Activated naive CD4-positive, alpha-beta T cell (primary cell): Measurements from ENCODE around the gene PXYLP1.
"Not testable (repeated sequence)": the region's sequence is repeated elsewhere in the genome, so short reads cannot be mapped to it uniquely, and the experiment has no call there.

ENCODE experiments used
- DNase-seq, 4 experiments: peaks; one replicate each; lab custom pipeline; 2025; lab: John Stamatoyannopoulos, UW

PXYLP1 gene

DNA sequence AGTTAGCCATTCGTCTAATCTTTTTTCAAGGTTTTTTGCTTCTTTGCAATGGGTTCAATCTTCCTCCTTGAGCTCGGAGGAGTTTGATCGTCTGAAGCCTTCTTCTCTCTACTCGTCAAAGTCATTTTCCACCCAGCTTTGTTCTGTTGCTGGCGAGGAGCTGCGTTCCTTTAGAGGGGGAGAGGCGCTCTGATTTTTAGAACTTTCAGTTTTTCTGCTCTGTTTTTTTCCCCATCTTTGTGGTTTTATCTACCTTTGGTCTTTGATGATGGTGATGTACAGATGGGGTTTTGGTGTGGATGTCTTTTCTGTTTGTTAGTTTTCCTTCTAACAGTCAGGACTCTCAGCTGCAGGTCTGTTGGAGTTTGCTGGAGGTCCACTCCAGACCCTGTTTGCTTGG lies 68.8 kb downstream of the PXYLP1 start:
- not testable (repeated sequence) for DNase-seq

DNA sequence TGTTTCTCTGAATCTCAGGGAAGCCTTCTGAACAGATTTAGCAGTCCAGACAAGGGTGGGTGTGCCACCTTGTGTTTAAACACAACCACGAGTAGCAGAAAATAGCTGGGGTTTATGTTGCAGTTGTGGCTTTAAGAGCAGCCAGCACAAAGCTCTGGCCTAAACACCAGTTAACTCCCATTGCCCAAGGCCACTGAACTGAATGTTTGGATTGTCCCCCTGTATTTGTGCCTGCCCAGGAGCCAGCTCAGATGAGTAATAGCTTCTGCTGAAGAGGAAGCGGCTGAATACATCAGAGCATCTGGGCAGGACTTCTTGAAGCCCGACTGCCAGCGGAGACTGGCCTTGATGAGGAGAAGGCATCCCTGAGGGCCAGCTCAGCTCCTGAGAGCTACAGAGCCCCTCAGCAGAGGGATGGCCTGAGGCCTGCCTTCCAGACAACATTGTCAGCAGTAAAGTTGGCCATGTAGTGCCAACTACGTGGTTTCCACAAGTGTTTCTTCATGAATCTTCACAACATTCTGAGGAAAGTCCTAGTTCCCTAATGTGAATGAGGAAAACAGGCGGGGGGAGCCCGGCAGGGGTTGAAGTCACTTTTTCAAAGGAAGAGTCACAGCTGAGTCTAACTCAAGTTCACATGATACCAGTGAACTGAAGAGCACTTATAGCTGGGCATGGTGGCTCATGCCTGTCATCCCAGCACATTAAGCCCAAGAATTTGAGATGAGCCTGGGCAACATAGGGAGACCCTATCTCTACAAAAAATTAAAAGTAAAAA lies 70.9 kb downstream of the PXYLP1 start:
- DNase-seq = no peak

DNA sequence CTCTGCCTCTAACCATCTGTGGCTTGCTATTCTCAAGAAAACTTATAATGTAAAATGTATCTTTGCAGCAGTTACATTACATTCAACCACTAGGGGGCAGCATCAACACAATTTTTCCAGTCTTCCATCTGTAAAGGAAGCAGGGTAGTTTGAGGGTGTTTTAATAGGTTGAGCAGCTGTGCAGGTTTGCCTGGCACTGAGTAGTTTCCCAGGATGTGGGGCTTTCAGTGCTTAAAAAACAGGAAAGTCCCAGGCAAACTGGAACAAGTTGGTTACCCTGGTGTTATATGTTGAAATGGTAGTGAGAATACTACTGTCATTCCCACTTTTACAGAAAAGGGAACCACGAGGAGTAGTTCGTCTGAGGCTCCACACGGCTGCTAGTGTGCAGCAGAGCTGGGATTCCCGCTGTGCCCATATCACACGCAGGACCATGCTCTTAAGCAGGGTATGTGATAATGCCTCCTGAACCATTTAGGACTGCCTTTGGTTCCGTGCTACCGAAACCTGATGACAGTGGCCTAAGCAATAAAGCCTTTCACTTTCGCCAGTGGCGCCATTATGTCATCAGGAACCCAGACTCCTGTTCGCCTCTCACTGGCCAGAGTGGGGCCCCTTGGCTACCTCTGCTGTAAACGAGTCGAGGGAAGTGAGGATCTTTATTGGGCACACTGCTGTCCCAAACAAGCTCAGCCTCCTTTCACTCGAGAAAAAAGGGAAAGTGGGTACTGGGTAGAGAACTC lies 72.0 kb downstream of the PXYLP1 start:
- DNase-seq = peak in 1 of 4 experiments; percentile 8

DNA sequence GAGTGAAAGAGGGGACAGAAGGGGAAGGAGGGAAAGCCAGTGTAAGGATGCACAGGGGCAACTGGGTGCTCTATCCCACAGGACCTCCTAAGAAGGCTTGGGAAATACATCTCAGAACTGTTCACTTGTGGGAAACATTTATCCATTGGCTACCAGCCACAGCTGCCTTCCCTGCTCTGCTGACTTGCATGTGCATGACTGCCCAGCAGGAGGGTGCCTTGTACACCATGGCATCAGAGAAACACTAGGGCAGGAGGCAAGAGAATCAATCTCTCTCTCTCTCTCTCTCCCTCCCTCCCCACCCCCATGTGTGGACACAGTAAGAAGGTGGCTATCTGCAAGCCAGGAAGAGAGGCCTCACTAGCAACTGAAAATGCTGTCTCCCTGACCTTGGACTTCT lies 73.8 kb downstream of the PXYLP1 start:
- no peak for DNase-seq

DNA sequence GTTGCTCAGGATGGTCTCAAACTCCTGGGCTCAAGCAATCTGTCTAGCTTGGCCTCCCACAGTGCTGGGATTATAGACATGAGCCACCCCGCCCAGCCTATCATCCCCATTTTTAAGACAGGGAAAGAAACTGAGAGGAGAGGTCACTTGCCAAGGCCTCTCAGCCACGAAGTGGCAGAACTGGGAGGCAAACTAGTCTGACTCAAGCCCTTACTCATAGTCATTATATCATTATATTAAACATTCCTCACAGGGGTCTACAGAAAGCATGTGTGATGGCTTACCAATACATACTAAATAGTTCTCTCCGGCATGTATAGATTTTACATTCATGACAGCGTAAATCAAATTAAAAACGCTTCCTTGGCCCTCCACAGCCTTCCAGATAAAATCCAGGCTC lies 74.7 kb downstream of the PXYLP1 start:
- no peak for DNase-seq

DNA sequence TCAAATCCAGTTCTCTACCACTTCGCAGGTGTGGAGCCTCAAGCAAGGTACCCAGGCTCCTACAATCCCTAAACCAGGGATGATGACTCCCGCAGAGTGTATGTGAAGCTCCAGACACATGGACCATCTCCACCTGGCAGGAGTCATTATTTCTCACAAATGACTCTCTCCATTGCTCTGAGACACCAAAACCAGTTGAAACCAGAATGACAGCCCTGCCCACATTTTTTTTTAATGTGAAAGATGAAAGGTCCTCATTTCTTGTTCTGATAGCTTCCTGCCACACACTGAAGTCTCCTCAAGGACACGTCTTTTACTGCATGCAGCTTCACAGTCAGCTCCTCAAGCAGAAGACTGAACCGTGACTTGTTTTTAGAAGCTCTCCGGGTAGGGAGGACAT lies 75.3 kb downstream of the PXYLP1 start:
- DNase-seq = no peak

DNA sequence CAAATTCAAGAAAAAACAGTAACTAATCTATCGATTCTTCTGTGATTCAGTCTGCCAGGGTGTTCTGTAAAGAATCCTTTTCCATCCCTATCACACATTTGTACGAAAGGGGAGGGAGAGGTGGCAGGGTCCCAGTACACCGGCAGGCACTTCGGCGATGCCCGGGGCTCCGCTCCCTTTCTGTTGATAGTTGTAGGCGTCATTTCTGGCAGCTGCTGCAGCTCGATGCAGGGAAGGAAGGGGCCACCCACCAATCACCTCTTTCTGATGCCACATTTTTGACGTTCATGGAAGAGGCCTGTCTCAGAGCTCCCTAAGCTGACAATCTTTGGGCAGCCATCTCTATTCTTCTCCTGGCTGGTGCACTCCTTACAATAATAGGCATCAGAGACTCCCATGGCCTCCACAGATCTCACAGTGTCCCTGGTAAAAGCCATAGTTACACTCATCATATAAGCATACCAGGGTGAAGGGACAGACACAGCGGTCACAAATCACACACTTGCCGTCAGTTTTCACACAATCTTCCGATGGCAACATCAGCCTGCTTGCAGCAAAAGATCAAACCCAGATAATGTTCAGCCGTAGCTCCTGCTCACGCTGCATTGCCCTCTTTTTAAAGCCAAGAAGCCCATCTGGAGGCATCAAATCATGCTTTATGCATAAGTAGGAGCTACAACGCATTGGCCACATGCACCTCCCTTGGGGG lies 75.9 kb downstream of the PXYLP1 start:
- DNase-seq = peak in 1 of 4 experiments; percentile 14

DNA sequence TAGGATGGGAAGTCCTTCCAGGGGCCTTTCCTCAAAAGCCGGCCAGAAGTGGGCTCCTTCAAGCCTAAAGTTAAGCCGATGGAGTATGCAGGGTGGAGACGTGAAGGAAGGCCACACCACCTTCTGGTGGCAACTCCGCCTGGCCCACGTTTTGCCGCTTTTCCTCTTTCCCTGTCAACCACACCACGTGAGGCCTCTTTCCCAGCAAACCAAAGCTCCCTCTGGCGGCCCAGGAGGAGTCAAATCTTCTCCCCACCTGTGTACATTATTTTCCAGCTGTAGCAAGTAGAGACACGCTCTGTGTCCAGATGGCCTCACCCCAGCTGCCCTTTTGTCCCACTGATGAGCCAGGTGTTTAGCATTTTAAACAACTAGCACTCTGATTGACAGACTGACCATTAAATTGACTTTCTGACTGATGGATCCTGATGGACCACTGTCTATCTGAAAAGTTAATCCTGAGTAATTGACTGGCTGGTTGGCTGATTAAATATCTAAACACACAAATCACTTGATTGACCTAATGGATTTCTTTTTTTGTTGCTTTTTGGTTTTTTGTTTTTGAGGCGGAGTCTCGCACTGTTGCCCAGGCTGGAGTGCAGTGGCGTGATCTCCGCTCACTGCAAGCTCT lies 77.1 kb downstream of the PXYLP1 start:
- no peak for DNase-seq

DNA sequence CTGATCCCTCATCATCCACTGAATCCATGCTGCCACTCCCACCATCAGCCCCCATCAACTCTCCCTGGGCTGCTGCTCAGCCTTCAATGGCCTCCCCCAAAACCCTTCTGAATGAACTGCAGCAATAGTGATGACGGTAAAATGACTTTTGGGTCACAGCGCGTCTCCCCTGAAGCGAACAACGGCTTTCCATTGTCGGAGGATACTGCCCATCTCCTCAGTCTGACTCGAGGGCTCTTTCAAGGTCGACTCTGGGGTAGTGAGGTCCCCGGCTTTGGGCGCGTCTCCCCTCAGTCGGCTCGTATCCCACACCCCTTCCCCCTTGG lies 79.5 kb downstream of the PXYLP1 start:
- DNase-seq = no peak

DNA sequence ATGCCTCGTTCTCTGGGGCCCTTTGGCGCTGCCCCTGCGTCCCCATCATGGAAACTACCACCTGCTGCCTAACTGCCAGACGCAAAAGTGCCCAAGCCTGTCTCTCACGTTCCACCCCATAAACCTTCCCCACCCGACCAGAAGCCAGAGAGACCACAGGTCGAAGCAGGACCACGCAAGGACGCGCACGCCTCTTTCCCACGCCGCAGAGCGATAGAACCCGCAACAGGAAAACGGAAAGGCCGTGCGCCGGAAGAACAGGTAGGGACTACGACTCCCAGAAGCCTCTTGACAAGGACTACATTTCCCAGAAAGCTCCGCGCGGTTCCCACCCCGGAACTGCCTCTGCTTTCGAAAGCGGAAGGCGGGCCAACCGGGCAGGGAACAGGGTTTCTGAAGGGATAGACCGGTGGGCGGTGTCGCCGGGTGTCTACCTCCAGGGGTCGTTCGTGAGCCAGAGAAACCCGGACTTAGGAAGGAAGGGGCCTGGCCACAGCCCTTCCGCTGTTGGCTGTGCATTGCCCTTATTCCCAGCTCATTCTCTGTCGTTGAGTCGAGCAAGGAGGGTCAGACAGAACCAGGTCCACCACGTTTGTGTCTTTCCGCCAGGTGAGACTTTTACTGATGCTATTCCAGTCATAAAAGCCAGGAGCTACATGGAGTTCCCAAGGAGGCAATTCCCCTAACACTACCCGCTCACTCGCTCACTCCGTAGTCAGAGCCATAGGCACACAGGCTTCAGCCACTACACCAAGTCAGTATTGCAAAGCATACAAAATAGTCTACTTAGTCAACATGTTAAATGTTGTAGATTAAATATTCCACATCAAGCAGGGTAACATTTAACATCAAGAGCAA lies 80.1 kb downstream of the PXYLP1 start:
- peak; percentile 89 to 94 (median 92) for DNase-seq

DNA sequence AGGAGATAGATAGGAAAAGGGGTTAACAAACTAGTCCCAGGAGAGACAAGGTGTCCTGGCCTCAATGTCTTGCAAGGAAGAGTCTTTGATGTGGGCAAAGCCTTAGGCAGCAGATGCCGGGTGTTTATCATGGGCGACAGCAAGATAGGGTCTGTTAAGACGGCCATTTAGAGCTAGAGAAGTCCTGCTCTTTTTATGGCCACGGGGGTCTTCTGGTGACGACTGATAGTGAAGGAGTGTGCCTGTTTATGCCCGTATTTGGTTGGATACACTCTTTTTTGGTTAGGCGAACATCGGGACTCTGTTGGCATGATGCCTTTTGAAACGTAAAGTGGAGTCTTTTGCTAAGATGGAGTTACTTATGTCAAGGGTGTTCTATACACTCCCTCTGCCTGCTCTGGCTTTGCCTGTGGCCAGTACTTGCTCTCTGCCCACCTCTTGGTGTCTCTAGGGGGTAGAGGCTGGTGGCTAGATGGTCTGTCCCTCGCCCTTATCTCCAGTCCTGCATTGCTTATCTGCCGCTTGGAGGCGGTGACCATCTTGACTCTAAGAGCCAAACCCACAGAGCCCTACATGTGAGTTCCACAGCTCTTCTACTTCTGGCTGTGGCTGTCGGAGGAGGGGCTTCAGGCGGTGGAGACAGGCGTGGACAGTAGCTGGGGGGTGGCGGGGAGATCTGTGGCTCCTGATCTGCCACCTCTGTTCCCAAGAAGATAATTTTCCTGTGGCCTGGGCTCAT lies 80.9 kb downstream of the PXYLP1 start:
- no peak for DNase-seq

DNA sequence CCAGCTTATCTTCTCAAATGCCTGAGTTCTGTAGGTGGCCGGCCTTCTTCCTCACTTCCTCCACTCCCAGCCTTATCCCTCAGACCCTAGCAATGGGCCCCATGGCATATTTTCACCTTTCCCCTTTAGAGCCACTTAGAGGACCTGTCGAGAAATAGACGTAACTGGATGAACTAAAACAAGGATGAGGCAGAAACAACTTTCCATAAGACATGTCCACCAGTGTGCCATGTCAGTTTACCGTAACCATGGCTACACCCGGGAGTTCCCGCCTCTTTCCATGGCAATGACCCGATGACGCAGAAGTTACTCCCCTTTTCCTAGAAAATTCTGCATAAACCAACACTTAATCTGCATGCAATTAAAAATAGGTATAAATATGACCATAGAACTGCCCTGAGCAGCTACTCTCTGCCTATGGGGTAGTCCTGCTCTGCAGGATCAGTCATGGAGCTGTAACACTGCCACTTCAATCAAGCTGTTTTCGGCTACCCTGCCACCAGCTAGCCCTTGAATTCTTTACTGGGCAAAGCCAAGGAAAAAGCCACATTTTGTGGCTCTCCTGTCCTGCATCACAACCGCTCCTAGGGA lies 81.6 kb downstream of the PXYLP1 start:
- DNase-seq = no peak

DNA sequence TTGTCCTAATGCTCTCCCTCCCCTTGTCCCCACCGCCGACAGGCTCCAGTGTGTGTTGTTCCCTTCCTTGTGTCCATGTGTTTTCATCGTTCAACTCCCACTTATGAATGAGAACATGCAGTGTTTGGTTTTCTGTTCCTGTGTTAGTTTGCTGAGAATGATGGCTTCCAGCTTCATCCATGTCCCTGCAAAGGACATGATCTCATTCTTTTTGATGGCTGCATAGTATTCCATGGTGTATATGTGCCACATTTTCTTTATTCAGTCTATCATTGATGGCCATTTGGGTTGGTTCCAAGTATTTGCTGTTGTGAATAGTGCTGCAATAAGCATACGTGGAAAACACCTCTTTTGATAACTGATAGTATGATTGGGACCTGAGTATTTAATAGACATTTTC lies 82.8 kb downstream of the PXYLP1 start:
- not testable (repeated sequence) for DNase-seq

DNA sequence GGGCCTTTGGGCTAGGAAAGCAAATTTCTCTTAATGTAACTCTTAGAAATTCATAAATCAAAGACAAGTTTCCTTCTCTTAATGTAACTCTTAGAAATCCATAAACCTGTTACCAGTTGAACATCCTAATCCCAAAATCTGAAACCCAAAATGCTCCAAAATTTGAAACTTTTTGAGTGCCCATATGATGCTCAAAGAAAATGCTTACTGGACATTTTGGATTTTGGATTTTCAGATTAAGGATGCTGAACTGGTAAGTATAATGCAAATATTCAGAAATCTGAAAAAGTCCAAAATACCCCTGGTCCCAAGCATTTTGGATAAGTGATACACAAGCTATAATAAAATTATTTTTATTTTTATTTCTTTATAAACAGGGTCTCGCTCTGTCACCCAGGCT lies 85.2 kb downstream of the PXYLP1 start:
- DNase-seq = no peak

DNA sequence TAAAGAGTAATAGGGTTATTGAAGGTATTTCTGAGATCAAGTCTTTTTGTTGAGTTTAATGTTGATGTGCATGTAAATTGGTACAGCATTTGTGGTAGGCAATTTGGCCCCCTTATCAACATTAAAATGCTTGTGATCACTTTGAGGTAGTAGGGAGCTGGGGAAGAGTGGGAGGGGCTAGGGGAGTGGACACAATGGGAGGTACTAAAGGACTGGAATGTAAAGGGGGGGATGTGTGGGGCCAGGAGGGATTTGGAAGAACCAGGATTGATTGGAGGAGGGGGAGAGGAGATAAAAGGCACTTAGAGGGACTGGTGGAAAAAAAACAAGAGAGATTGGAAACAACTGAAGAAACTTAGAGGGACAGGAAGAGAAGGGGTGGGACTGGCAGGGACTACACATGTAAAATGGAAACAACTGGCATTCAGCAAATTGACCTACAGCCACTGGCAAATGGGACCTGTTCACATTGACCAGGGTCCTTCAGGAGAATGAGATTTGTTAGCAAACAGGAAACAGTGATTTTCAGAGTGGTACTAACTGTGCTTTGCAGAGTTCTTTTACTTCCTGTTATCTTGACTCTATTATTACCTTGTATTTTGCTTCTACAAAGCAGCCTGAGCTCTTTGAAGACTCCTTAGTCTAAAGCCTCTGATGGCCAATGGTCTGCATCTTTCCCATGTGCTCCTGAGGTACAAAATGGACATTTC lies 88.9 kb downstream of the PXYLP1 start:
- DNase-seq = no peak

DNA sequence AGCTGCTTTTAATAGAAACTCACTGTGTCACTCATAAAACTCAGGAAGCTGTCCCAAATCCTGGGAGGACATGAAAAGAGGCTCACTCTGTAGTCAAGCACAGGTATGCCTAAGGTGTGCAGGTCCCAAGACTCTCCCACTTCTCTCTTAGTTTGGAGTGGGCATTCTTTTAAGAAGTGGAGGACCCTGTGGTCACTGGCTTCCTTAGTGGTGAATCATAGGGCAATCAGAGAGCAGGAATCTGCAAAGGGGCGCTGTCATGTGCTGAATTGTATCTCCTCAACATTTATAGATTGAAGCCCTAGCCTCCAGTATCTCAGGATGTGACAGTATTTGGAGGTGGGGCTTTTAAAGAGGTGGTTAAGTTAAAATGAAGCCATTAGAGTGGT lies 89.5 kb downstream of the PXYLP1 start:
- DNase-seq = no peak

DNA sequence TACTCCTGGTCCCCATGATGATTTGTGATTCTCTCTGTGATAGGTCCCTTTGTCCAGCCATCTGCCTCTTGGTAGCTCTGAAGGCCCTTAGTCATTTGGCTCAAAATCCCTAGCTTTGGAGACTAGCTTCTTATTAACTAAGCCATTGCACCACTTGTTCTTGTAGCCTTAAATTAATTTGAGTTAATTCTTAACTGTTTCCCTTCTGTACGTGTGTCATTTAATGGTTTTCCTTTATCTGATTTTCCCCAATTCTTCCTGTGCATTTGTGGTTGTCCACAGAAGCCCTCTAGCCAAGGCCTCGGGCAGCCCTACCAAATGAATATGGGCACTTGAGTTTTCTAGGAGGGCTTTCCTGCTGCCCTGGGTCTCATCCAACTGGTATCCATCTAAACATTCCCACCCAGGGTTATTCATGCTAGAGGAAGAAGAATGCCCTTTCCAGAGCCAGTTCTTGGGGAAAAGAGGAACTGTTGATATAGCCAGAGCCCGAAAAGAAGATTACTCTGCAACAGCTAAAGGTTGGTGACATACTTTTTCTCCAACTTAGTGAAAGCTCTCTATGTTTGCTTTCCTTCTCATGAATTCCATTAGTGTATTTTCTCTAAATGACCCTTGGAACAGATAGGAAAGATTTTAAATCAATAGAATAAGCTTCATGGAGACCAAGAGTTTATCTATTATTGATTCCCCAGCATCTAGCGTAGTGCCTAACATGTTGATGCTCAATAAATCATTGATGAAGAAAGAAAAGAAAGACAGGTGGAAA lies 92.5 kb downstream of the PXYLP1 start:
- no peak for DNase-seq

DNA sequence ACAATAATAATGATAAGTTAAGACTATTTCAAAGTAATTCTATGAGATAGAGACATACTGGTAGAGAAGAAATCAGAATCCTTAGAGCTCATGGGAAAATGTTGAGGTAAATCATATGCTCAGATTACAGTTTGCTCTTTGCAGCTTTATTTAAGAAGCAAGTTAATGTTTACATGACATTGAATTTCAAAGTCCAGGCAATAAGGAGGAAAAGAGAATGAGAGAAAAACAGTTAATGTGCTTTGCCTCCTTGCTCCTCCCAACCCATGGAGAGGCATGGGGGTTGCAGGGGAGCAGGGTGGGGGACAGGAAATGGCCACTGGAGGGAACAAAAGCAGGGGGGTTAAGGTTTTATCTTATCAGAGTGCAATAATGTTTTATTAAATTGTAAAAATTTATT lies 94.5 kb downstream of the PXYLP1 start:
- no peak for DNase-seq

DNA sequence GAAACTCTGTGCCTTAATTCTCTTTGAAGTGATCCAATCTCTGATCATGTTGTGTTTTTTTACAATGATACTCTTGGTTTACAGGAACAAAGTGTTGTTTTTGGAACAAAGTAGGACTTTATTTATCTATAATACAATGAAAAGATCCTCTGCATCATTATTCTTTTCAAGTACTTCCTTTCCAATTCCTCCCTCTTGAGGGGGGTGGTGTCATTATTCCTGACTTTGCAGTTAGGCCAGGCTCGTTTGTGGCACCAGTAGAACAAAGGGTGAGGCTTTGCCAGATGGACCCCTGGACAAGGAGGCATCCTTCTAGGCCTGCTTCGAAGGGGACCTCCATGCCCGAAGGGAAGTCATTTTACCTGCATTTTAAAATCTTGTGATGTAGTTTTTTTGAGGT lies 95.0 kb downstream of the PXYLP1 start:
- no peak for DNase-seq
